Right lobe of liver (tissue), 4 donors: ENCODE results near the gene NOC2L.

ENCODE experiments used
- CTCF ChIP-seq, 4 donors: fragments of 200-600 bp in 3 of 4; fragments of 450-650 bp in 1 of 4; IDR thresholded peaks; one replicate each; pipeline versions ENCODE4 v1.5.1 to v1.8.0; 2016 to 2022; ENCODE audit warnings: antibody characterized with exemption in 4 of 4, mild to moderate bottlenecking in 2 of 4
- POLR2A ChIP-seq: fragments of 450-650 bp; IDR thresholded peaks from one replicate; pipeline ENCODE4 v1.6.1; 2017; ENCODE audit warnings: antibody characterized with exemption, mild to moderate bottlenecking
- donor health status: DM: no; HTN: no; CAD: no.
- donor health status: DM: no; HTN: no; CAD: no.
- donor health status: DM: no; HTN: yes; CAD: no.

- TF ChIP-seq CTCF (IDR thresholded peaks at IDR 0.05) (no peak), POLR2A (no peak)
Measured at GRCh38 chr1:912740-913301, 46.2 kb downstream of the NOC2L start.
